ENCODE measurements around the gene ECE1.

GRCh38 chr1:21332554-21333311 lies 42.5 kb upstream of the ECE1 start:
- no peak for TF ChIP-seq CTCF (IDR thresholded peaks at IDR 0.05; ENCODE audit: low read length)
- no peak for TF ChIP-seq EZH2 (IDR thresholded peaks at IDR 0.05; ENCODE audit: borderline replicate concordance, low read length)
